Measurements from ENCODE around the gene PKD2L1. TPM values are rescaled to one million over a fixed set of nuclear protein-coding genes. Genes with fewer than 3 reads are reported as not detected.

The PKD2L1 gene
- total RNA-seq, 2 experiments from 2014 or later, result not detected

- peaks cover 8% of the 10 kb centered on the region for H3K4me1 Mint-ChIP-seq (ENCODE audit: low read depth)
- H3K36me3 Mint-ChIP-seq (ENCODE audit: low read depth), result peaks cover 45% of the 10 kb centered on the region
- DNase-seq, result no peak
- H3K4me3 Mint-ChIP-seq, result no peak overlapping the region
- H3K27me3 Mint-ChIP-seq (ENCODE audit: low read depth), result no peaks in the 10 kb centered on the region
- CTCF ChIA-PET, result interaction anchor here (0.8 kb wide), 1 partner anchor 14 kb away, joined by 4 read pairs; no protein-coding TSS in a partner anchor
- no peak overlapping the region for H3K27ac Mint-ChIP-seq
- intact Hi-C loops (cut with micrococcal nuclease), result no loop called here
- no peaks in the 10 kb centered on the region for H3K9me3 Mint-ChIP-seq
These were observed 34.8 kb upstream of the PKD2L1 start for GRCh38 chr10:100364735-100365391.

GRCh38 chr10:100364175-100364574, 34.1 kb upstream of the PKD2L1 start:
- Mint-ChIP-seq H3K4me1 (ENCODE audit: low read depth) (peaks cover 6% of the 10 kb centered on the region), H3K36me3 (ENCODE audit: low read depth) (peaks cover 52% of the 10 kb centered on the region), H3K27ac (no peak overlapping the region), H3K27me3 (ENCODE audit: low read depth) (no peaks in the 10 kb centered on the region), H3K4me3 (no peak overlapping the region), H3K9me3 (no peaks in the 10 kb centered on the region)
- CTCF ChIA-PET, result interaction anchor here (0.6 to 0.7 kb wide), 2 partner anchors 35 to 1699 kb away, joined by 3 to 5 read pairs; no protein-coding TSS in a partner anchor
- no peak for DNase-seq
- intact Hi-C loops (cut with micrococcal nuclease), result no loop called here

- H3K4me1 Mint-ChIP-seq (ENCODE audit: low read depth), result peaks cover 9% of the 10 kb centered on the region
These were observed 32.8 kb upstream of the PKD2L1 start for GRCh38 chr10:100362570-100363496.

GRCh38 chr10:100360234-100360633, 30.2 kb upstream of the PKD2L1 start:
- Mint-ChIP-seq H3K4me1 (ENCODE audit: low read depth) (peaks cover 15% of the 10 kb centered on the region), H3K9me3 (no peaks in the 10 kb centered on the region), H3K27ac (no peak overlapping the region), H3K27me3 (ENCODE audit: low read depth) (no peaks in the 10 kb centered on the region), H3K36me3 (ENCODE audit: low read depth) (peaks cover 80% of the 10 kb centered on the region), H3K4me3 (no peak overlapping the region)
- CTCF ChIA-PET, result interaction anchor here (0.7 kb wide), 1 partner anchor 89 kb away, joined by 3 read pairs; no protein-coding TSS in a partner anchor
- no peak for DNase-seq
- intact Hi-C loops (cut with micrococcal nuclease), result no loop called here

More at GRCh38 chr10:100362570-100363496, 32.8 kb upstream of the PKD2L1 start:
- no peak overlapping the region for H3K27ac Mint-ChIP-seq
- no peaks in the 10 kb centered on the region for H3K9me3 Mint-ChIP-seq
- CTCF ChIA-PET, result no interaction called here
- H3K4me3 Mint-ChIP-seq, result no peak overlapping the region
- H3K36me3 Mint-ChIP-seq (ENCODE audit: low read depth), result peaks cover 58% of the 10 kb centered on the region
- H3K27me3 Mint-ChIP-seq (ENCODE audit: low read depth), result no peaks in the 10 kb centered on the region
- intact Hi-C loops (cut with micrococcal nuclease), result loop anchor here (1.0 kb wide), 1 partner anchor 16 kb away; the partner anchor contains the start of gene SCD
- DNase-seq, result no peak

GRCh38 chr10:100359529-100360150, 29.6 kb upstream of the PKD2L1 start:
- Mint-ChIP-seq H3K9me3 (no peaks in the 10 kb centered on the region), H3K4me1 (ENCODE audit: low read depth) (peaks cover 13% of the 10 kb centered on the region), H3K4me3 (no peak overlapping the region), H3K36me3 (ENCODE audit: low read depth) (peaks cover 83% of the 10 kb centered on the region), H3K27me3 (ENCODE audit: low read depth) (no peaks in the 10 kb centered on the region), H3K27ac (no peak overlapping the region)
- intact Hi-C loops (cut with micrococcal nuclease), result no loop called here
- no peak for DNase-seq
- CTCF ChIA-PET, result interaction anchor here (0.7 kb wide), 1 partner anchor 88 kb away, joined by 3 read pairs; no protein-coding TSS in a partner anchor

- H3K4me1 Mint-ChIP-seq (ENCODE audit: low read depth), result peaks cover 10% of the 10 kb centered on the region
- DNase-seq, result no peak
- CTCF ChIA-PET, result no interaction called here
- H3K4me3 Mint-ChIP-seq, result no peak overlapping the region
- intact Hi-C loops (cut with micrococcal nuclease), result no loop called here
- H3K36me3 Mint-ChIP-seq (ENCODE audit: low read depth), result peaks cover 86% of the 10 kb centered on the region
- H3K9me3 Mint-ChIP-seq, result no peaks in the 10 kb centered on the region
- no peaks in the 10 kb centered on the region for H3K27me3 Mint-ChIP-seq (ENCODE audit: low read depth)
- no peak overlapping the region for H3K27ac Mint-ChIP-seq
These were observed 29.0 kb upstream of the PKD2L1 start for GRCh38 chr10:100359030-100359432.

- Mint-ChIP-seq H3K4me1 (ENCODE audit: low read depth) (peaks cover 14% of the 10 kb centered on the region), H3K9me3 (no peaks in the 10 kb centered on the region), H3K4me3 (no peak overlapping the region), H3K36me3 (ENCODE audit: low read depth) (peaks cover 88% of the 10 kb centered on the region), H3K27me3 (ENCODE audit: low read depth) (no peaks in the 10 kb centered on the region), H3K27ac (no peak overlapping the region)
- CTCF ChIA-PET, result no interaction called here
- intact Hi-C loops (cut with micrococcal nuclease), result no loop called here
- DNase-seq, result no peak
These were observed 27.2 kb upstream of the PKD2L1 start for GRCh38 chr10:100357059-100357858.

GRCh38 chr10:100356067-100357017, 26.3 kb upstream of the PKD2L1 start:
- H3K4me1 Mint-ChIP-seq (ENCODE audit: low read depth), result peaks cover 15% of the 10 kb centered on the region
- no peaks in the 10 kb centered on the region for H3K9me3 Mint-ChIP-seq
- CTCF ChIA-PET, result no interaction called here
- DNase-seq, result no peak
- intact Hi-C loops (cut with micrococcal nuclease), result no loop called here
- peaks cover 90% of the 10 kb centered on the region for H3K36me3 Mint-ChIP-seq (ENCODE audit: low read depth)
- no peak overlapping the region for H3K4me3 Mint-ChIP-seq
- H3K27me3 Mint-ChIP-seq (ENCODE audit: low read depth), result no peaks in the 10 kb centered on the region
- H3K27ac Mint-ChIP-seq, result no peak overlapping the region

- Mint-ChIP-seq H3K4me1 (ENCODE audit: low read depth) (peaks cover 28% of the 10 kb centered on the region), H3K27ac (no peak overlapping the region), H3K36me3 (ENCODE audit: low read depth) (peaks cover 90% of the 10 kb centered on the region), H3K9me3 (no peaks in the 10 kb centered on the region), H3K4me3 (no peak overlapping the region), H3K27me3 (ENCODE audit: low read depth) (no peaks in the 10 kb centered on the region)
- intact Hi-C loops (cut with micrococcal nuclease), result no loop called here
- CTCF ChIA-PET, result no interaction called here
- no peak for DNase-seq
These were observed 25.1 kb upstream of the PKD2L1 start for GRCh38 chr10:100355086-100355485.

GRCh38 chr10:100353770-100354485, 23.9 kb upstream of the PKD2L1 start:
- peaks cover 37% of the 10 kb centered on the region for H3K4me1 Mint-ChIP-seq (ENCODE audit: low read depth)
- CTCF ChIA-PET, result interaction anchor here (0.8 to 1.0 kb wide), 2 partner anchors 10 to 127 kb away, joined by 3 read pairs; no protein-coding TSS in a partner anchor
- H3K36me3 Mint-ChIP-seq (ENCODE audit: low read depth), result peaks cover 90% of the 10 kb centered on the region
- no peak overlapping the region for H3K4me3 Mint-ChIP-seq
- H3K9me3 Mint-ChIP-seq, result no peaks in the 10 kb centered on the region
- H3K27me3 Mint-ChIP-seq (ENCODE audit: low read depth), result no peaks in the 10 kb centered on the region
- no peak overlapping the region for H3K27ac Mint-ChIP-seq
- intact Hi-C loops (cut with micrococcal nuclease), result no loop called here
- DNase-seq, result no peak

Data from activated naive CD4-positive, alpha-beta T cell treated with anti-CD3 and anti-CD28 coated beads for 36 hours (primary cell).